ENCODE data around the gene STOX2. TPM values are rescaled to one million over a fixed set of nuclear protein-coding genes. Genes with fewer than 3 reads are reported as not detected.

STOX2 gene
- total and polyA plus RNA-seq, 2 of the 13 experiments (the other 11 are each of a cell fraction or from before 2014, with no cell fraction given): 0.01 to 0.15 TPM

- TF ChIP-seq MNT (IDR thresholded peaks at IDR 0.05): no peak
- TF ChIP-seq HES4 (CRISPR knock-in tag; IDR thresholded peaks at IDR 0.05; ENCODE audit: borderline replicate concordance): no peak
- no peak for TF ChIP-seq MTA3 (CRISPR knock-in tag; IDR thresholded peaks at IDR 0.05)
- TF ChIP-seq ONECUT2 (CRISPR knock-in tag; IDR thresholded peaks at IDR 0.05): no peak
- no peak for TF ChIP-seq HMGA1 (CRISPR knock-in tag; conservative IDR thresholded peaks at IDR 0.05)
- no peak for TF ChIP-seq ZFP41 (CRISPR knock-in tag; IDR thresholded peaks at IDR 0.05; ENCODE audit: borderline replicate concordance)
- TF ChIP-seq LRRFIP1 (CRISPR knock-in tag; conservative IDR thresholded peaks at IDR 0.05): no peak
- no peak for TF ChIP-seq AHDC1 (CRISPR knock-in tag; IDR thresholded peaks at IDR 0.05; ENCODE audit: borderline replicate concordance)
- no peak for TF ChIP-seq ATF3 (CRISPR knock-in tag; IDR thresholded peaks at IDR 0.05)
- no peak for TF ChIP-seq ZFP36 (IDR thresholded peaks at IDR 0.05; ENCODE audit: borderline replicate concordance, low read depth, low read length, partially characterized antibody)
- TF ChIP-seq ZFYVE20 (CRISPR knock-in tag; IDR thresholded peaks at IDR 0.05; ENCODE audit: borderline replicate concordance, low read depth): no peak
- no peak for TF ChIP-seq ZSCAN5A (CRISPR knock-in tag; IDR thresholded peaks at IDR 0.05; ENCODE audit: borderline replicate concordance)
- TF ChIP-seq HHEX (CRISPR knock-in tag; IDR thresholded peaks at IDR 0.05): no peak
- no peak for TF ChIP-seq ZFP37 (CRISPR knock-in tag; IDR thresholded peaks at IDR 0.05; ENCODE audit: borderline replicate concordance)
These were observed 29.7 kb downstream of the STOX2 start (continued) for GRCh38 chr4:183934761-183935160.
